Subcutaneous adipose tissue (tissue), 4 donors: ENCODE results near the gene SCGB1A1. TPM values are rescaled to one million over a fixed set of nuclear protein-coding genes. Genes with fewer than 3 reads are reported as not detected.

Source experiments
- CTCF ChIP-seq: fragments of 450-650 bp; IDR thresholded peaks from one replicate; pipeline ENCODE4 v1.5.1; 2016; ENCODE audit warnings: low read depth, mild to moderate bottlenecking, control low read depth, antibody characterized with exemption, moderate library complexity
- total RNA-seq, 4 donors: library from RNA; depleted of rRNA; stranded (reverse); fragments of >200 nt; gene quantifications; one replicate each; pipeline ENCODE4 v1.1.0, GENCODE V29; 2016

SCGB1A1 gene
- total RNA-seq, 4 donors from 2014 or later: not detected

- TF ChIP-seq CTCF: no peak
Observed at GRCh38 chr11:62468577-62468976, 49.7 kb downstream of the SCGB1A1 start.

GRCh38 chr11:62471603-62472002 lies 52.8 kb downstream of the SCGB1A1 start:
- TF ChIP-seq CTCF: no peak

- TF ChIP-seq CTCF: no peak
Observed at GRCh38 chr11:62472063-62472884, 53.4 kb downstream of the SCGB1A1 start.

Other genes with a start within 250 kb of the SCGB1A1 start
- gene SCGB1D1, start 228.8 kb upstream of the SCGB1A1 start, total RNA-seq: not detected
- gene SCGB2A1, start 210.4 kb upstream of the SCGB1A1 start, total RNA-seq: not detected
- not detected for gene SCGB1D2, start 176.8 kb upstream of the SCGB1A1 start, total RNA-seq
- gene SCGB2A2, start 148.9 kb upstream of the SCGB1A1 start, total RNA-seq: not detected
- gene SCGB1D4, start 120.0 kb upstream of the SCGB1A1 start, total RNA-seq: not detected
- gene ASRGL1, start 81.6 kb upstream of the SCGB1A1 start, total RNA-seq: 10 to 100 TPM in 3 of 4 donors, 1 to 10 TPM in 1; 9.6 to 32.0 (median 15.0) TPM
- 1,000 to 10,000 TPM; 1,199 to 1,973 (median 1,368) TPM for gene AHNAK, start 127.8 kb downstream of the SCGB1A1 start, total RNA-seq
- gene EEF1G, start 154.9 kb downstream of the SCGB1A1 start, total RNA-seq: 1,000 to 10,000 TPM in 3 of 4 donors, 100 to 1,000 TPM in 1; 650 to 1,310 (median 1,178) TPM
- gene TUT1, start 172.5 kb downstream of the SCGB1A1 start, total RNA-seq: 10 to 100 TPM in 1 of 4 donors, 1 to 10 TPM in 3; 3.4 to 13.4 (median 7.9) TPM
- gene MTA2, start 182.8 kb downstream of the SCGB1A1 start, total RNA-seq: 10 to 100 TPM; 50.9 to 87.4 (median 61.6) TPM
- 100 to 1,000 TPM in 1 of 4 donors, 10 to 100 TPM in 3; 22.2 to 130 (median 39.7) TPM for gene EML3, start 193.7 kb downstream of the SCGB1A1 start, total RNA-seq
- gene ROM1, start 194.2 kb downstream of the SCGB1A1 start, total RNA-seq: 10 to 100 TPM in 1 of 4 donors, 1 to 10 TPM in 3; 1.1 to 11.2 (median 5.5) TPM
- 10 to 100 TPM; 13.5 to 29.5 (median 24.2) TPM for gene B3GAT3, start 203.0 kb downstream of the SCGB1A1 start, total RNA-seq
- 100 to 1,000 TPM in 2 of 4 donors, 10 to 100 TPM in 2; 79.4 to 118 (median 104) TPM for gene GANAB, start 227.6 kb downstream of the SCGB1A1 start, total RNA-seq
- gene INTS5, start 234.3 kb downstream of the SCGB1A1 start, total RNA-seq: 10 to 100 TPM in 3 of 4 donors, 1 to 10 TPM in 1; 7.7 to 14.3 (median 11.3) TPM
- gene C11orf98, start 246.2 kb downstream of the SCGB1A1 start, total RNA-seq: 10 to 100 TPM; 13.7 to 47.1 (median 35.9) TPM
- gene CSKMT, start 246.3 kb downstream of the SCGB1A1 start, total RNA-seq: 1 to 10 TPM; 2.4 to 9.6 (median 7.7) TPM